ENCODE data around the gene CERS1. TPM values are rescaled to one million over a fixed set of nuclear protein-coding genes. Genes with fewer than 3 reads are reported as not detected.

The CERS1 gene
- total RNA-seq, 2 experiments from 2014 or later: not detected

DNA sequence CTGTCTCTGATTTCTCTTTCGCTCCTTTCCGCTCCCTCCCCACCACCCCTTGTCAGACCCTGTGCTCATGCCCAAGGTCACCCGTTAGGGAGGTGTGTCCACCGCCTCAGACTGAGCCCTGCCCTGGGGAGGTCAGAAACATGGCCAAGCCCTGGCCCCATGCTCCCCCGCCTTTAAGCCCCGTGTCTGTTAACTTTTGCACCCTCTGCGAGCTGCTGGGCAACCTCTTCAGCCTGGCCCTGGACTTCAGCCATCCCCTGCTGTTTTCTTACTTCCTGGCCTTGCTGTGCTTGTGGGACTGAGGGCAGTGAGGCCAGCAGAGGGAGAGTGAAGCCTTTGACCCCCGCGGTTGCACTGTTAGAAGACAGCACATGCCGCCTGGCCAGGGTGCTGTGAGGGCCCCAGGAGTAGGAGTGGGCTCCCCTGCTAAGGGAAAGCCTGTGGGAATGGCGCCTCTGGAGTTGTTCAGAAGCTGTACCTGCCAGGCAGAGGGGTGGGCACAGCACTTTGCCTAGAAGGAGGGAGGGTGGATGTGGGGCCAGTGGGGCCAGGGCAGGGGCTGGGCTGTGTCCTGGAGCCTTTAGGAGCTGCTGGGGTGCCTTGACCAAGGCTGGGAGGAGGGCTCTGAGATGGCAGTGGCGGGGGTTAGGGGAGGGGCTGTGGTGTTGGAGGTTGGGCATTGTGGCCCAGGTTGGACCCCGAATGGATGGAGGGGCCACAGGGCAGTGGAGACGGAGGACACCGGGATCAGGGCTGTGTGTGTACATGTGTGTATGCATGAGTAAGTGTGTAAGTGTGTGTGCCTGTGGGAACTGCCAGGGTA, 56.3 kb downstream of the CERS1 start:
- no peak for DNase-seq
- Mint-ChIP-seq H3K9me3 (no peaks in the 10 kb centered on the region), H3K4me3 (no peak overlapping the region), H3K27me3 (no peaks in the 10 kb centered on the region), H3K4me1 (peaks cover 81% of the 10 kb centered on the region), H3K36me3 (ENCODE audit: low read depth) (peaks cover 49% of the 10 kb centered on the region), H3K27ac (no peak overlapping the region)
- ChIA-PET POLR2A (interaction anchor here (5.3 kb wide), 1 partner anchor 8 kb away, joined by 44 read pairs; the partner anchor contains the start of gene UPF1), CTCF (interaction anchor here (2.7 kb wide), 1 partner anchor 8 kb away, joined by 17 read pairs; no protein-coding TSS in a partner anchor)

DNA sequence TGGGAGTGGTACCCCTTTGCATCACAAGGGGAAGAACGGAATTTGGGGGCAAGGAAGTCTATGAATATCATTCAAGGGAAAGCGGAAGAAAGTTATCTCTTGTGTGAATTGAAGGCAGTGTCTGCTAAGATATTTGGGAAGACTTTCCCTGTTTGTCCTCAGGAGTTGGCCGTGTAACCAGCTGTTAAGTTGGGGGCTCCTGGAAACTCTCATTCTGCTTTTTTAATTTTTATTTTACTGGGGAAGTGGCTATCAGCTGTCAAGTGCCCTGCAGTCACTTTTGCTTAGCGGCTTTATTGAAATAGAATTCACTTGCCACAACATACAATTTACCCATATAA, 61.3 kb downstream of the CERS1 start:
- DNase-seq: no peak
- ChIA-PET CTCF (interaction anchor here (0.5 kb wide), 1 partner anchor 79 kb away, joined by 3 read pairs; no protein-coding TSS in a partner anchor), POLR2A (interaction anchor here (1.0 to 1.3 kb wide), 2 partner anchors 9 to 340 kb away, joined by 3 read pairs; no protein-coding TSS in a partner anchor)
- no peak overlapping the region for H3K27ac Mint-ChIP-seq
- no peaks in the 10 kb centered on the region for H3K9me3 Mint-ChIP-seq
- peaks cover 60% of the 10 kb centered on the region for H3K36me3 Mint-ChIP-seq (ENCODE audit: low read depth)
- peaks cover 67% of the 10 kb centered on the region for H3K4me1 Mint-ChIP-seq
- H3K27me3 Mint-ChIP-seq: no peaks in the 10 kb centered on the region
- H3K4me3 Mint-ChIP-seq: peak overlapping the region; percentile 97

DNA sequence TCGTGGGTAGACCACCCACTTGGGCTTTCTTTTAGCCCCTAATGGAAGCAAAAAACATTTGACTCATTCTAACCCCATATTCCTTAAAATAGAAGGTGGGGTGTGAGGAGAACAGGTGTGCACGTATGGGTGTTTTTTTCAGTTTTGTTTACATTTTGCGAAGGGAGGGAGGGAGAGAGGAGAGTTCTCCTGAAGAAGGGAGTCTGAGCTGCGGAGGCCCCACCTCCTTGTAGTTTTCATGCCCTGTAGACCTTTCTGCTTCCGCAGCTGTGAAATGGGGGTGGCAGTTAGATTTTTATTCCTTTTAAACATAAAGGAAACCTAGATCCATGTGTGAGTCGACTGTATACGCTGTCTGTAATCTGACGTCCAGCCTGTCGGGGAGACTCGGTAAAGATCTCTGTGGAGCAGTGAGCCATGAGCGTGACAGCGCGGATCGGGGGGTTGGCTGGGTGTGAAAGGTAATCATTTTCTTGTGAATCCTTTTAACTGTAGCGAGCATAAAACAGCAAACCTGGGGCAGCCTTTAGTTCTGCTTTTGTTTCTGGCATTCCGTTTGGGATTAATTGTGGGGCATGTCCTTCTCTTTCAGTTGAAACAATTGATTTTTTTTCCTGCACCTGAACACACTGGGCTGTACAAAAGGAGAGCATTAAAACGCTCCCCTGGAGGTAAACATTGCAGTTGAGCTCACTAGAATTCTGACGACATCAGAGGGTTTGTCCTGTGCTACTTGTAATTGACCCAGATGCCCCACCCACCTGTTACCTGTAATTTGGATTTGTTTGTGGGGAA, 61.9 kb downstream of the CERS1 start:
- Mint-ChIP-seq H3K36me3 (ENCODE audit: low read depth) (peaks cover 54% of the 10 kb centered on the region), H3K4me3 (peak overlapping the region; percentile 97)

GRCh38 chr19:18833141-18833476, 62.8 kb downstream of the CERS1 start:
- H3K4me3 Mint-ChIP-seq: peak overlapping the region; percentile 97
- POLR2A ChIA-PET: interaction anchor here (0.8 to 2.9 kb wide), 10 partner anchors 9 to 326 kb away, joined by 3 to 44 read pairs (median 8); partner anchors contain the start of genes COPE, DDX49 and UBA52
- no peaks in the 10 kb centered on the region for H3K9me3 Mint-ChIP-seq
- peaks cover 2% of the 10 kb centered on the region for H3K27me3 Mint-ChIP-seq
- no peak for DNase-seq
- CTCF ChIA-PET: interaction anchor here (1.0 to 2.2 kb wide), 6 partner anchors 11 to 382 kb away, joined by 3 to 12 read pairs (median 4); partner anchors contain the start of gene REX1BD
- H3K27ac Mint-ChIP-seq: peak overlapping the region; percentile 83
- H3K4me1 Mint-ChIP-seq: peaks cover 53% of the 10 kb centered on the region
- peaks cover 48% of the 10 kb centered on the region for H3K36me3 Mint-ChIP-seq (ENCODE audit: low read depth)

More for the DNA sequence above, 61.9 kb downstream of the CERS1 start:
- no peaks in the 10 kb centered on the region for H3K27me3 Mint-ChIP-seq
- CTCF ChIA-PET: interaction anchor here (0.5 to 2.2 kb wide), 5 partner anchors 9 to 245 kb away, joined by 3 to 8 read pairs (median 3); partner anchors contain the start of gene REX1BD
- peaks cover 62% of the 10 kb centered on the region for H3K4me1 Mint-ChIP-seq
- H3K27ac Mint-ChIP-seq: peak overlapping the region; percentile 65
- POLR2A ChIA-PET: interaction anchor here (0.6 to 1.8 kb wide), 4 partner anchors 9 to 339 kb away, joined by 3 to 5 read pairs (median 4); no protein-coding TSS in a partner anchor
- DNase-seq: no peak
- no peaks in the 10 kb centered on the region for H3K9me3 Mint-ChIP-seq

DNA sequence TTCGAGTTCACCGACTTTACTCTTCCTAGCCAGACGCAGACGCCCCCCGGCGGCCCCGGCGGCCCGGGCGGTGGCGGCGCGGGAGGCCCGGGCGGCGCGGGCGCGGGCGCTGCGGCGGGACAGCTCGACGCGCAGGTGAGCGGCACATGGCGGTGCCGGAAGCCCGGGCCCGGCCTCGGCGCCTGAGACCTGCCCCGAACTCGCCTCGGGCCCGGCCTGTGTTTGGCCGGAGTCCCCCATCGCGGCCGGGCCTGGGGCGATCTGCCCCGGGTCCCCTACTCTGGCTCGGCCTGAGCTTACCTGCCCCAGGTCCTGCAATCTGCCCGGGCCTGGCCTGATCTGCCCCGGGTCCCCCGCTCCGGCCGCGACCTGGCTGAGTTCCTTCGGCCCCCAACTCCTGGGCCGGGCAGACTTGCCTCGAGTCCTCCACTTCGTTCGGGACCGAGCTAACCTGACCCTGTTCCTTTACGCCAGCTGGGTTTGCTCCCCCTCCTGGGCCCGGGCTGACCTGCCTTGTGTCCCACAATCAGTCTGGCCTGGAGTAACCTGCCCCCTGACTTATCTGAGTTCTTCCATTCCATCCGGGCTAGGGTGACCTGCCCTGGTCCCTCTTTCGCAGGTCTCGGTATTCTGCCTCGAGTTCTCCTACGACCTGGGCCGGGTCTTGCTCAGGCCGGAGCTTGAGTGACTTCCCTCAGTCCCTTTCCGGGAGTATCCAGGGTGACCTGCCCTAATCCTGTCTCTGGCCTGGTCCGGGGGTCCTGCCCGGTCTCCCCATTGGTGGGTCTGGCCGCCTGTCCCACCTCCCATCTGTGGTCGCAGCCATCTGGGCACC, 63.4 kb downstream of the CERS1 start:
- H3K4me3 Mint-ChIP-seq: peak overlapping the region; percentile 97
- peaks cover 47% of the 10 kb centered on the region for H3K4me1 Mint-ChIP-seq
- peaks cover 42% of the 10 kb centered on the region for H3K36me3 Mint-ChIP-seq (ENCODE audit: low read depth)
- ChIA-PET CTCF (interaction anchor here (1.0 to 2.2 kb wide), 5 partner anchors 12 to 382 kb away, joined by 3 to 12 read pairs (median 4); partner anchors contain the start of gene REX1BD), POLR2A (interaction anchor here (0.7 to 2.9 kb wide), 24 partner anchors 9 to 418 kb away, joined by 3 to 44 read pairs (median 4); partner anchors contain the start of genes COPE, CRTC1, DDX49 and KXD1)
- peak; percentile 39 for DNase-seq
- no peaks in the 10 kb centered on the region for H3K9me3 Mint-ChIP-seq
- peak overlapping the region; percentile 83 for H3K27ac Mint-ChIP-seq
- peaks cover 4% of the 10 kb centered on the region for H3K27me3 Mint-ChIP-seq

- H3K4me1 Mint-ChIP-seq: peaks cover 40% of the 10 kb centered on the region
- ChIA-PET POLR2A (interaction anchor here (0.7 to 2.9 kb wide), 24 partner anchors 8 to 417 kb away, joined by 3 to 44 read pairs (median 4); partner anchors contain the start of genes COPE, CRTC1, DDX49 and KXD1), CTCF (interaction anchor here (1.0 to 2.2 kb wide), 6 partner anchors 13 to 381 kb away, joined by 3 to 12 read pairs (median 4); partner anchors contain the start of gene REX1BD)
- peak within 1 kb of the TSS; percentile 97 for H3K4me3 Mint-ChIP-seq
- peaks cover 4% of the 10 kb centered on the region for H3K27me3 Mint-ChIP-seq
- H3K9me3 Mint-ChIP-seq: no peaks in the 10 kb centered on the region
- H3K27ac Mint-ChIP-seq: peak within 1 kb of the TSS; percentile 83
- peaks cover 38% of the 10 kb centered on the region for H3K36me3 Mint-ChIP-seq (ENCODE audit: low read depth)
- peak; percentile 95 for DNase-seq
These were observed 64.2 kb downstream of the CERS1 start, which contains the start of gene UPF1 for GRCh38 chr19:18831524-18832305. Gene UPF1 (plus strand): TSS chr19:18831959. CDS start chr19:18832210, 251 bp downstream.

DNA sequence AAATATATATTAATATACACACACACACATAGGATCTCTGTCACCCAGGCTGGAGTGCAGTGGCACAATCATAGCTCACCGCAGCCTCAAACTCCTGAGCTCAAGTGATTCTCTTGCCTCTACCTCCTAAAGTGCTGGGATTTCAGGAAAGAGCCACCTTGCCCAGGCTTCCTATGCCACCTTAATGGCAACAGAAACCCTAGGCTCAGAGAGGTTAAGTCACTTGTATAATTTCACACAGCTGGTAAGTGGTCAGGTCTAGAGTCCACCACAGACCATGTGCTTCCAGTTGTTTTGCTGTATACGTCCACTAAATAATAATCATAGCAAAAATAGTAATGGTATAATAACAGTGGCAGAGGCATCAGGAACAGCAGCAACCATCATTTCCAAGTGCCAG, 65.5 kb downstream of the CERS1 start:
- no peaks in the 10 kb centered on the region for H3K9me3 Mint-ChIP-seq
- H3K27me3 Mint-ChIP-seq: peaks cover 9% of the 10 kb centered on the region
- POLR2A ChIA-PET: interaction anchor here (1.5 to 2.9 kb wide), 3 partner anchors 12 to 185 kb away, joined by 4 to 44 read pairs (median 4); partner anchors contain the start of genes COPE and DDX49
- peaks cover 29% of the 10 kb centered on the region for H3K36me3 Mint-ChIP-seq (ENCODE audit: low read depth)
- H3K4me3 Mint-ChIP-seq: peak overlapping the region; percentile 17
- no peak for DNase-seq
- peaks cover 30% of the 10 kb centered on the region for H3K4me1 Mint-ChIP-seq
- CTCF ChIA-PET: interaction anchor here (0.8 to 1.6 kb wide), 3 partner anchors 16 to 35 kb away, joined by 3 to 4 read pairs (median 3); no protein-coding TSS in a partner anchor
- no peak overlapping the region for H3K27ac Mint-ChIP-seq

DNA sequence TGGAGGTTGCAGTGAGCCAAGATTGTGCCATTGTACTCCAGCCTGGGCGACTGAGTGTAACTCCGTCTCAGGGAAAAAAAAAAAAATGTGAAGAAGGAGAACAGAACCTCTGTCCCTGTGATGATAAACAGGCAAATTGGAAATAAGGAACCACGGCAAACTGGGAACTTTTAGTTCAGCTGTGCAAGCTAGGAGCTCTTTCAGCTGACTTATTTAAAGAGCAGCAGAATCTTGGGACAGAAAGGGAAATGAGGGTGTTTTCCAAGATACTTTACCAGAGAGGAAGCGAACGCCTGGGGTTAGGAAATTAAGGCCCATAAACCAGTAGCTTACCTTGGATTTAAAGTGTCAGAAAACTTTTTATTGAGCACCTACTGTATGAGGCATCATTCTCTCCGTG, 67.2 kb downstream of the CERS1 start:
- peaks cover 13% of the 10 kb centered on the region for H3K4me1 Mint-ChIP-seq
- peaks cover 12% of the 10 kb centered on the region for H3K36me3 Mint-ChIP-seq (ENCODE audit: low read depth)
- ChIA-PET POLR2A (no interaction called here), CTCF (interaction anchor here (0.8 to 1.6 kb wide), 4 partner anchors 18 to 440 kb away, joined by 3 to 5 read pairs (median 4); partner anchors contain the start of gene REX1BD)
- H3K9me3 Mint-ChIP-seq: no peaks in the 10 kb centered on the region
- no peak overlapping the region for H3K4me3 Mint-ChIP-seq
- DNase-seq: no peak
- H3K27ac Mint-ChIP-seq: no peak overlapping the region
- H3K27me3 Mint-ChIP-seq: peaks cover 13% of the 10 kb centered on the region

Other genes with a start within 250 kb of the CERS1 start
- gene CRTC1, start 212.5 kb downstream of the CERS1 start, total RNA-seq: 1 to 10 TPM; 5.3 TPM
- gene COMP, start 104.9 kb downstream of the CERS1 start, total RNA-seq: not detected
- 10 to 100 TPM; 74.4 to 74.6 TPM for gene UPF1, start 64.2 kb downstream of the CERS1 start, total RNA-seq
- gene COPE, start 23.2 kb upstream of the CERS1 start, total RNA-seq: 100 to 1,000 TPM; 274 to 278 TPM
- gene DDX49, start 23.6 kb upstream of the CERS1 start, total RNA-seq: 10 to 100 TPM; 34.0 to 36.2 TPM
- gene HOMER3, start 45.1 kb upstream of the CERS1 start, total RNA-seq: not detected
- gene SUGP2, start 137.4 kb upstream of the CERS1 start, total RNA-seq: 100 to 1,000 TPM; 125 to 128 TPM
- 10 to 100 TPM; 19.7 to 22.5 TPM for gene ARMC6, start 137.4 kb upstream of the CERS1 start, total RNA-seq
- 10 to 100 TPM; 17.6 to 21.0 TPM for gene SLC25A42, start 167.8 kb upstream of the CERS1 start, total RNA-seq
- 10 to 100 TPM; 18.9 TPM for gene TMEM161A, start 242.3 kb upstream of the CERS1 start, total RNA-seq